ENCODE measurements around the gene CHGA.

- TF ChIP-seq CTCF (IDR thresholded peaks at IDR 0.05), result no peak
- no peak for TF ChIP-seq EZH2 (IDR thresholded peaks at IDR 0.05; ENCODE audit: borderline replicate concordance, insufficient read depth, low read depth, low read length, poor library complexity, severe bottlenecking)
These were observed 2.5 kb downstream of the CHGA start for GRCh38 chr14:92925446-92925845.

All from B cell (primary cell).